Renal pelvis (tissue), 12 donors: Measurements from ENCODE around the gene OR5AN1. TPM values are rescaled to one million over a fixed set of nuclear protein-coding genes. Genes with fewer than 3 reads are reported as not detected.
"Not testable (repeated sequence)": the region's sequence is repeated elsewhere in the genome, so short reads cannot be mapped to it uniquely, and the experiment has no call there.

Experiments used
- DNase-seq: peaks from one replicate; pipeline ENCODE4 v3.0.0-alpha.2; 2013
- long read RNA-seq, 16 experiments: transcript quantifications; one replicate each; lab custom pipeline, GENCODE V29; 2026
- polyA plus RNA-seq, 3 donors: library from polyadenylated mRNA; unstranded; fragments of 120-200 nt; gene quantifications; one replicate each; pipeline ENCODE4 v1.2.1, GENCODE V29; 2013; ENCODE audit not compliant: insufficient read length in 3 of 3

The OR5AN1 gene
- under 1 TPM in 1 of 3 donors, not detected in 2; 0.01 TPM for polyA plus RNA-seq
- long read RNA-seq, donor 1 = 0 reads
- long read RNA-seq, donor 2 = 0 reads
- long read RNA-seq, donor 3 = 0 reads
- long read RNA-seq, donor 4 = 0 reads
- long read RNA-seq, donor 5 = 0 reads
- long read RNA-seq, donor 6 = 0 reads
- long read RNA-seq, donor 7 = 0 reads
- long read RNA-seq, donor 8 = 0 reads
- long read RNA-seq, donor 9 = 0 reads
- long read RNA-seq, donor 10 = 0 reads
- long read RNA-seq, donor 11 = 0 reads
- long read RNA-seq, donor 12 = 0 reads
- long read RNA-seq, donor 13 = 0 reads
- long read RNA-seq, donor 14 = 0 reads
- long read RNA-seq, donor 15 = 0 reads
- long read RNA-seq, donor 16 = 0 reads

GRCh38 chr11:59358595-59358994 is at the start of gene OR5AN1:
Gene OR5AN1 (plus strand): TSS chr11:59358895. CDS start chr11:59364459, 5,564 bp downstream.
- no peak for DNase-seq

- DNase-seq = no peak
Measured at GRCh38 chr11:59335001-59335400, 23.7 kb upstream of the OR5AN1 start.

- no peak for DNase-seq
Measured at GRCh38 chr11:59336176-59336575, 22.5 kb upstream of the OR5AN1 start.

GRCh38 chr11:59336931-59337330 is 21.8 kb upstream of the OR5AN1 start:
- no peak for DNase-seq

GRCh38 chr11:59349657-59350056 is 9.0 kb upstream of the OR5AN1 start:
- DNase-seq = not testable (repeated sequence)

- DNase-seq = no peak
Measured at GRCh38 chr11:59355226-59355625, 3.5 kb upstream of the OR5AN1 start.

GRCh38 chr11:59356561-59356960 is 2.1 kb upstream of the OR5AN1 start:
- no peak for DNase-seq

GRCh38 chr11:59358020-59358419 is 675 bp upstream of the OR5AN1 start:
- DNase-seq = no peak

- DNase-seq = no peak
Measured at GRCh38 chr11:59365232-59366018, 6.7 kb downstream of the OR5AN1 start.

GRCh38 chr11:59368238-59369022 is 9.7 kb downstream of the OR5AN1 start:
- no peak for DNase-seq

- DNase-seq = not testable (repeated sequence)
Measured at GRCh38 chr11:59372324-59372723, 13.6 kb downstream of the OR5AN1 start.

- no peak for DNase-seq
Measured at GRCh38 chr11:59380263-59381059, 21.8 kb downstream of the OR5AN1 start.

GRCh38 chr11:59394186-59394585 is 35.5 kb downstream of the OR5AN1 start:
- no peak for DNase-seq

- no peak for DNase-seq
Measured at GRCh38 chr11:59400461-59401261, 42.0 kb downstream of the OR5AN1 start.

GRCh38 chr11:59401262-59401552 is 42.5 kb downstream of the OR5AN1 start:
- DNase-seq = no peak

- no peak for DNase-seq
Measured at GRCh38 chr11:59403546-59403945, 44.9 kb downstream of the OR5AN1 start.

- DNase-seq = no peak
Measured at GRCh38 chr11:59413646-59414045, 55.0 kb downstream of the OR5AN1 start.

- no peak for DNase-seq
Measured at GRCh38 chr11:59415111-59415510, 56.4 kb downstream of the OR5AN1 start.

GRCh38 chr11:59416613-59417012 is 57.9 kb downstream of the OR5AN1 start:
- DNase-seq = no peak

- DNase-seq = no peak
Measured at GRCh38 chr11:59417023-59417422, 58.3 kb downstream of the OR5AN1 start.

GRCh38 chr11:59418156-59418555 is 59.5 kb downstream of the OR5AN1 start:
- DNase-seq = no peak
